GM21528 (cell line): ENCODE results near the gene SERTAD4.
"Not testable (repeated sequence)": the region's sequence is repeated elsewhere in the genome, so short reads cannot be mapped to it uniquely, and the experiment has no call there.

Experiments
- ATAC-seq: cut with Tn5 transposase; IDR thresholded peaks from one replicate; pipeline ENCODE4 v1.9.1; 2021; ENCODE audit warnings: mild to moderate bottlenecking, moderate library complexity; ENCODE audit not compliant: unreplicated experiment, low FRiP score

Gene SERTAD4

GRCh38 chr1:210257698-210258529 lies 25.3 kb downstream of the SERTAD4 start:
- no peak for ATAC-seq

- no peak for ATAC-seq
Measured at GRCh38 chr1:210259561-210259960, 27.0 kb downstream of the SERTAD4 start.

- ATAC-seq = no peak
Measured at GRCh38 chr1:210260096-210260495, 27.5 kb downstream of the SERTAD4 start.

- no peak for ATAC-seq
Measured at GRCh38 chr1:210262167-210262896, 29.7 kb downstream of the SERTAD4 start.

GRCh38 chr1:210262897-210263272 lies 30.3 kb downstream of the SERTAD4 start:
- ATAC-seq = no peak

GRCh38 chr1:210263963-210264362 lies 31.4 kb downstream of the SERTAD4 start:
- no peak for ATAC-seq

- ATAC-seq = no peak
Measured at GRCh38 chr1:210264496-210265380, 32.1 kb downstream of the SERTAD4 start.

GRCh38 chr1:210265392-210265955 lies 32.9 kb downstream of the SERTAD4 start:
- ATAC-seq = not testable (repeated sequence)

GRCh38 chr1:210269981-210270380 lies 37.4 kb downstream of the SERTAD4 start:
- ATAC-seq = no peak

GRCh38 chr1:210272666-210273065 lies 40.1 kb downstream of the SERTAD4 start:
- no peak for ATAC-seq

GRCh38 chr1:210280221-210280620 lies 47.6 kb downstream of the SERTAD4 start:
- no peak for ATAC-seq

- ATAC-seq = no peak
Measured at GRCh38 chr1:210288116-210288515, 55.5 kb downstream of the SERTAD4 start.

GRCh38 chr1:210289248-210289647 lies 56.7 kb downstream of the SERTAD4 start:
- no peak for ATAC-seq

- ATAC-seq = no peak
Measured at GRCh38 chr1:210291081-210291764, 58.6 kb downstream of the SERTAD4 start.

- ATAC-seq = no peak
Measured at GRCh38 chr1:210291786-210292230, 59.2 kb downstream of the SERTAD4 start.

GRCh38 chr1:210292231-210292871 lies 59.8 kb downstream of the SERTAD4 start:
- ATAC-seq = peak; percentile 82

GRCh38 chr1:210293171-210293607 lies 60.6 kb downstream of the SERTAD4 start:
- no peak for ATAC-seq

GRCh38 chr1:210294999-210295745 lies 62.6 kb downstream of the SERTAD4 start:
- no peak for ATAC-seq
